Measurements from ENCODE around the gene OR2S2. TPM values are rescaled to one million over a fixed set of nuclear protein-coding genes. Genes with fewer than 3 reads are reported as not detected.
"Not testable (repeated sequence)": the region's sequence is repeated elsewhere in the genome, so short reads cannot be mapped to it uniquely, and the experiment has no call there.

Gene OR2S2, protein sequence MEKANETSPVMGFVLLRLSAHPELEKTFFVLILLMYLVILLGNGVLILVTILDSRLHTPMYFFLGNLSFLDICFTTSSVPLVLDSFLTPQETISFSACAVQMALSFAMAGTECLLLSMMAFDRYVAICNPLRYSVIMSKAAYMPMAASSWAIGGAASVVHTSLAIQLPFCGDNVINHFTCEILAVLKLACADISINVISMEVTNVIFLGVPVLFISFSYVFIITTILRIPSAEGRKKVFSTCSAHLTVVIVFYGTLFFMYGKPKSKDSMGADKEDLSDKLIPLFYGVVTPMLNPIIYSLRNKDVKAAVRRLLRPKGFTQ
- not detected for total RNA-seq
- long read RNA-seq = 0 reads

DNA sequence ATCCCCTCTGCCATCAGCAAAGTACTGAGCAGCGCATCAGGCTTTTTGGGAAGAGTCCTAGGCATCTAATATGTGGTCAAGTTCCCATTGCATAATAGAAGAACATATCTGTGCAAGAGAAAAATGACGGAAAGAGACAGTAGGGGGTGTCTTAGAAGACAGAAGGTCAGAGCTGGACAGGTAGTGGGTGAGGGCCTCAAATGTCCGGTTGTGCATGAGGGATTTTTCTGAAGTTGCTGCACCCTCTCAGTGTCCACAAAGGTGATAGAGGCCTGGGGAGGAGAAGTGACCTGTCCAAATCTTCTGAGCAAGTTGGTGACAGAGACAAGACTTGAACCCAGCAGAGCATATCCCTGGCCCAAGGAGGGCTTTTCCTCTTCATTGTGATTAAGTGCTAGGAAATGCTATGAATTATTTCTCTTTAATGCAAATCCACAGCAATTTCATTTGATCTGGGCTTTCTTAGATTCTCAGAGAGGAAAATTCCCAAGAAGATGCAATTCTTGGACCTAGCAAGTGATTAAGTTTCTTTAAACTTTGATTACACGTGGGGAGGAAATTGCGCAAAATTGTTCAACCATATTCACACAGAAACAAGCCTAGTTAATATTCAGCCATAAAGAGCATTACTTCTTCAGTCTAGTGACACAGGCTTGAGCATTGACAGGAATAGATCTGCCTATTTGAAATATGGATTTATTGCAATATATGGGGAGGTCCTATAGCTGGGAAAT, at the start of gene OR2S2:
Gene OR2S2 (minus strand): TSS at position 51 of the 734 bp plus-strand sequence. CDS start 56 bp downstream, outside the sequence.
- no peak for DNase-seq (ENCODE audit: low spot score)

DNA sequence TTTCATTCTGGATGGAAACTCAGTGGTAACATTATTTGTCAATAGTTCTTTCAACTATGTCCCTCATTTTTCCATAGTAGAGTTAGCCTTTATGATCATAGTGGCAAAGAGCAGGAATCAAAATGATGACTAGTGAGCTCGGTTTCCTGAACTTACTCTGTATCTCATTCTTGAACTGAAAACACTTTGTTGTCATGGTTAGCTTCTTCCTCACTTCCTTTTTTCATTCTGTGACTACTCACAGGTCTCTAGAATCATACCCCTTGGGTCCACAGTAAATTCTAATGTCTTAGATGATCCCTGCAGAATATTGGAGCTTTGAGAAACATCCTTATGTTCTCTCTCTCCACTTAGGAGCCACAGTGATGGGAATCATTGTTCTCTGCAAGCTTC, 49.4 kb upstream of the OR2S2 start:
- no peak for DNase-seq (ENCODE audit: low spot score)

DNA sequence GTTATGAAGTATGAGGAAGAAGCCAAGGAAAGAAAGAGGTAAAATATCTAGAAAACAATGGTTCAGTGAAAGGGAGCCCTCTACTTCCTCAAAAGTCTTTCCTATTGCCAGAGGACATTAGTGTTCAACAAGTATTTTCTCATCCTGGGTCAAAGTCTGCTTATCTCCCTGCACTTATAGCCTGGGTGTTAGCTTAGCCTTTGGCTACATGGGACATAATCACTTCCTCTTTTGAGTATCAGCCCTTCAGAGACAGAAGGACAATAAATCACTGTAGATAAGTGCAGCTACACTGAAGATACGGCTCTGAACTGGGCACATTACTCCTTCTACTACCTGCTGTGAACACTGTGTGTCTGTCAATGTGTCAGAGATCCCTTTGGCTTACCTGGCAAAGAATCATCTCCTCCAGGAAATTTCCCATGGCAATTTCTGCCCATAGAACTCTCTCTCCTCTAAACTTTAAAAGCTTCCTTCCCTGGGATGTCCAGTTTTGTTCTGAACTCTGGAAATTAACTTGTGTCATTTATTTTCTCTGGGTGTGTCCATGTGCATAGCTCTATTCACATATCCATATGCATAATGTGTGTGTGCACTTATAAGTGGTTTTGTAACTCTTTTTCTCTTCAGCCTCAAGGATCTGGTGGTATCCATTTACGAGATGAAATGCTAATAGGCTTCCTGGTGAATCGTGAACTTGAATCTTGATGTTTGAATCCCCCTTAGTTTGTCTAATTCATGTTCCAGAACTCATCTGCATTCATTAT, 48.8 kb upstream of the OR2S2 start:
- no peak for DNase-seq (ENCODE audit: low spot score)

DNA sequence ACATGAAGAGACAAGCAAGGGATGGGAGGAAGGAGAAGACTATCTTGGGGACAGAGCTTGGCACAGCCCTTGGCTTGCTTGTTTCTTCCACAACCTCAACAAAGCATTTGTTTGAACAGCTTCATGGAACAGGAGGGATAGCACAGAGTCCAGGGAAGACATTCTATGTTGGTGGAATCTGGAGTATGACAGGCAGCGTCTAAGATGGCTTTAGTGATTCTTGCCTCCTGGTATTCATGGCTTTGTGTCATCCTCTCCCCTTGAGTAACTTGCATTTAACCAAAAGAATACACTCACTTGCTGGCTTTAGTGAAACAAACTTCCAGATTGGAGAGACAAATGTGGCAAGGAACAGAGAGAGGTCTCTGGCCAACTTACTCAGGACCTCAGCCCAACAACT, 47.9 kb upstream of the OR2S2 start:
- no peak for DNase-seq (ENCODE audit: low spot score)

DNA sequence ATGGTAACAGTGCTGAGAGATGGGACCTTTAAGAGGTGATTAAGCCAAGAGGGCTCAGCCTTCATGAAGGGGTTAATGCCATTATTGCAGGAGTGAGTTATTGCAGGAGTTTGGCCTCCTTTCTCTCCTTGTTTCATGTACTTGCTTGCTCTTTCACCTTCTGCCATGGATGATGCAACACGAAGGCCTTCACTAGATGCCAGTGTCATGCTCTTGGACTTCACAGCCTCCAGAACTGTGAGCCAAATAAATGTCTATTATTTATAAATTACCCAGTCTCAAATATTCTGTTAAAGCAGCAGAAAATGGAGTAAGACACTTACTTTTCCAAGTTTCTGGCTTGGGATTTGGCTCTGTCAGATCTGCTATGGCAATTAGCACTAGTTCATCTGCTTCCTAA, 40.4 kb upstream of the OR2S2 start:
- no peak for DNase-seq (ENCODE audit: low spot score)

DNA sequence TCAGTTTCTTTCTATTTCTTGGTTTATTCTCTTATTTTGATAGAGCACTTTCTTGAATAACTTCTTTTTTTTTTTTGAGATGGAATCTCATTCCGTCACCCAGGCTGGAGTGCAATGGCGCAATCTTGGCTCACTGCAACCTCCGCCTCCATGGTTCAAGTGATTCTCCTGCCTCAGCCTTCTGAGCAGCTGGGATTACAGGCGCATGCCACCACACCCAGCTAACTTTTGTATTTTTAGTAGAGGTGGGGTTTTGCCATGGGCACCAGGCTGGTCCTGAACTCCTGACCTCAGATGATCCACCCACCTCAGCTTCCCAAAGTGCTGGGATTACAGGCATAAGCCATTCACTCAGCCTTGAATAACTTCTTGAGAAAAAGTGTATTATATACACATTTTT, 39.1 kb upstream of the OR2S2 start:
- DNase-seq (ENCODE audit: low spot score) = not testable (repeated sequence)

DNA sequence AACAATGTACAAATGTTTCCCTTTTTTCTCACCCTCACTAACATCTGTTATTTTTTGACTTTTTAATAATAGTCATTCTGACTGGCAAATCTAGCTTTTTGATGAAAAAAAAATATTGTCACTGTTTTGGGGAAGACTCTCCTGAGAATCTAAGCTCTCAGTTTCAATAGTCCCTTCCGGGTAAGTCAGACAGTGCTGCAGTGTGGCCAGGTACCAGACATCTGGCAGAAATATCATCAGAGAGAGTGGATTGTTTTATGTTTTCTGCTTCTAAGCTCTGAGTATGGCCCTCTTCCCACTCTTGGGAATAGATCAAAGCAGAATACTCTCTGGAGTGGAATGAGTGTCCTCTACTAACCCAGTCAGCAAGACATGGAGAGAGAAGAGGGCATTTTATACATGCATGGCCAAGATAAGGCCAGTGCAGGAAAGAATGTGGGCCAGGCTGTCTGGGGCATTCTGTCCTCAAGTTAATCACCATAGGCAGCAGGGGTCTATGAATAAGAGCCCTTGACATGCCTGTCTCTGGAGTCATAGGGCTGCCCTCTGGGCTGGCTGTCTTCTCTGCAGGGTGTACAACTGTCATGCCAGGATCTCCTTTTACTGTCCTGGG, 38.5 kb upstream of the OR2S2 start:
- DNase-seq (ENCODE audit: low spot score) = no peak

DNA sequence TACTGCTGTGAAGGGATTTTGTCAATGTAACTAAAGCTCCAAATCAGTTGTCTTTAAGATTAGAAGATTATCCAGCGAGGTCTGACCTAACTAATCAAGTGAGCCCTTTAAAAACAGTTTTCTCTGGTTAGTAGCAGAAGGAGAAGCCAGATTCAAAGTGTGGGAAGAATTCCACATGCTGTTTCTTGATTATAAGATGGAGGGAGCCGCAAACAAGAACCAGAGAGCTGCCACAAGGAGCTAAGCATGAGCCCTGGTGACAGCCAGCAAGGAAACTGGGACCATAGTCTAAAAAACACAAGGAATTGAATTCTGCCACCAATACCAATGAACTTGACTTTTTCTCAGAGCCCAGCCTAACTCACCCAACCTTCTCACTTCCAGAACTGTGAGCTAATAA, 37.0 kb upstream of the OR2S2 start:
- no peak for DNase-seq (ENCODE audit: low spot score)

DNA sequence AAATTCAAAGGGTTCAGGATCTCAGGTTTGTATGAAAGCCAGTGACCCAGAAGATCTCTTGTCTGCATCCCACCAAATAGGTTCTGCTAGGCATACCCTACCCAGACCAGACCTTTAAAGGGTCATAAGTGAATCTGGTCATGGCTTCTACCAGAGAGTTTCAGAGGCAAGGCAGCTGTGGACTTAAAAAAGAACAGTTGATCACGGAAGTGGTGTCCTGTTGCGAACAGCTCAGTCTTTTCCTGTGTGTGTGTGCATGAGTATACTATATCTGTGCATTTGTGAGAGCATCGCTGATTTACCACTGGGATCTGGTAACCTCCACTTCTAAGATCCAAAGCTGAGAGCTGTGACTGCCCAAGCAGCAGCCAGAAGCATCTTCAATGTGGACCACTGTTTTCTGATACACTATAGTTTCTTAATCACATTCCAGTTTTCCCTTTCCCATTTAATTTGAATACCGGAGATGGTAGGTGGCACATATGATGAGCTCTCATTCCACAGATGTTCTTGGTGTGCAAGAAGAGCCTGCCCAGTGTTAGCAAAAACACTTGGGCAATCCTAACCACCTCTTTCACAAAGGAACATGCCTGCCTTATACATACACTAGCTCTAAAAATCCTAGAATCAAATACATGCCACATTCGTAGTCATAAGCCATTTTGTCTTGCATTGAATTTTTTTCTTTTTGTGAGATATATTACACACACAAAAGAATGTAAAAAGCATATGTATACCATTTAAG, 36.2 kb upstream of the OR2S2 start:
- DNase-seq (ENCODE audit: low spot score) = no peak

DNA sequence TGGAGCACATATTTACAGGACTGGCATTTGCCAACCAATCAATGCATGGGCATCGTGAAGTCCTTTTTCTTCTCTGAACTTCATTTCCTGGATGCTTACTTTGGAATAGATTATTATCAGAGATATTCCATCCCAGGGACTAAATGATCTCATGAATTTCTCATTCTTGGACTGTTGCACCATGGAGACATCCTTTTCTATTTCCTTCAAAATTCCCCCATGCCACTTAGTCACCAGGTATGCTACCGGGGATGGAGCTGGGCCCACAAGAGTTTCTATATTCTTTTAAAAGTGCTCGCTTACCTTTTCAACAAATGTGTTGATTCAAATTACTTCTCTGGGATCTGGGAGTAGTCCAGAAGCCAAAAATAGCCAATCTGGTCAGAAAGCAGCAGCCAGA, 35.2 kb upstream of the OR2S2 start:
- DNase-seq (ENCODE audit: low spot score) = not testable (repeated sequence)

DNA sequence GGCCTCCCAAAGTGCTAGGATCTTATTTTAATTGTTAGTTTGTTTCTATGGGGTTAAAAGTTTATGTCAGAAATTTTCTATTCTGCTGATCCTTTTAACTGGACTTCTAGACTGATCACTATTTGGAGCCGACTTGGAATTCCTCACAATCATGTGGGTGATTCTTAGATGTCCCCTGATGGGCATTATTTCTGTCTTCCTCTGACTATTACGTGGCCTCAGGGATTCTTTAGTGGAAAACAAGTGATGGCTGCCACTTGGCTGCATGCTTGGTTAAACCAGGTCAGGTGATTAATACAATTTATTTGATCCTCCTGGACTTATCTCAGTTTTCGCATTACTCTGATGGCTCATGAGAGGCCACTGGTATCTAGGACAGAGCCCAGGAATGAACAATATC, 32.2 kb upstream of the OR2S2 start:
- no peak for DNase-seq (ENCODE audit: low spot score)

DNA sequence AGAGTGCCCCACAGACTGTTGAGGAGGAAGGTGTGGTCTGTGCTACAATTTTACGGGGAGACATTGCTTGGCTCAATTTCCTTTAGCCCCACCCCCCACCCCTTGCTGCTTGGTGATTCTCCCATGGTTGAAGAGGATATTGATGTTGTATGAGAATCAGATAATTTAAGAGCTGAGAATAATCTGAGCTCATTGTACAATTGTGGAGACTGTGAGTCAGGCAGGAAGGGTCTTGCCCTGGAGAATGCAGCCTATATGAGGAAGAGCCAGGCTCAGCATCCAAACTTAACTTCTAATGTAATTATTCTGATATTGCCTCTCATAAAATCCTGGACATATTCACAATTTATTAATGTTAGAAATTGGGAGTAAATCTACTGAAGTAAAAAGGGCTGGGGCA, 26.1 kb upstream of the OR2S2 start:
- no peak for DNase-seq (ENCODE audit: low spot score)

DNA sequence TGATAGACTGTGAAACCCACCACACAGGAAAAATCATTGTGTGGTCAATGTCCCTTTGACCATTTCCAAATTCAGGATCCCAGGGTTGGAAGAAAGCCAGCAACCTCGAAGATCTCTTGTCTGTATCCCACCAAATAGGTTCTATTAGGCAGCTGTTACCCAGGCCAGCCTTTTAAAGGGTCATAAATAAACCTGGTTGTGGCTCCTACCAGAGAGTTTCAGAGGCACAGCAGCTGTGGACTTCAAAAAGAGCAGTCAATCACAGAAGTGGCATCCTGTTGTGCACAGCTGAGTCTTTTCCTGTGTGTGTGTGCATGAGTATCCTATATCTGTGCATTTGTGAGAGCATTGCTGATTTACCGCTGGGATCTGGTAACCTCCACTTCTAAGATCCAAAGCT, 23.7 kb upstream of the OR2S2 start:
- DNase-seq (ENCODE audit: low spot score) = no peak

DNA sequence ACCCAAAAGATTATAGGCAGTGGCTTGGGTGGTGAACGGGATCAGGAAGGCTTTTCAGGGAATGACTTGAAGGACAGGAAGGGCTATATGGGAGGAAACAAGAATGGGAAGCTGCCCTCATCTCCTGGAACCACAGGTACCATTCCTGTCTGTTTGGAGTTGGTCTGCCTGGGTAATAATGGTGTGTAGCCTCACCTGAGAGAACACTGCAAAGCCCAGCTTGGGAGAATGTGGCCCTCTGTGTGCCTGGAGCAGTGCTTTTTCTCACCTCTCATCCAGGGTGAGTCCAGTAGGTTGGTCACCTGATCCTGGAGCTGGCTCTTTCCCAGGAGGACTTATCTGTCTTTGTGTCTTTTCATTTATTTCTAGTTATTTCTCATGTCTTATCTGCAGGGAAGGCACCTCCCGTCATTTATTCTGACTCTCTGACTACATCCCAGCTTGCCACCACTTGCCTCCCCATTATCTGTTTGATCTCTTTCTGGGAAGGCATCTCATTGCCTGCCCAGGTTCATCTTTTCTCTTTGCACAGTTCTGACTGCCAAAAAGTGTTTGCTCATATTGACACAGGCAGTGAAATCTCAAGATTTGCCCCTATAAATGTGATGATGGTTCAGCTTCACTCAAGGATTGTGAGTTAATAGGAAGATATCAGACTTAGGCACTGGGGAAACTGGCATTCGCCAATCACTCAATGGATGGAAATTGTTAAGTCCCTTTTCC, 22.5 kb upstream of the OR2S2 start:
- no peak for DNase-seq (ENCODE audit: low spot score)

DNA sequence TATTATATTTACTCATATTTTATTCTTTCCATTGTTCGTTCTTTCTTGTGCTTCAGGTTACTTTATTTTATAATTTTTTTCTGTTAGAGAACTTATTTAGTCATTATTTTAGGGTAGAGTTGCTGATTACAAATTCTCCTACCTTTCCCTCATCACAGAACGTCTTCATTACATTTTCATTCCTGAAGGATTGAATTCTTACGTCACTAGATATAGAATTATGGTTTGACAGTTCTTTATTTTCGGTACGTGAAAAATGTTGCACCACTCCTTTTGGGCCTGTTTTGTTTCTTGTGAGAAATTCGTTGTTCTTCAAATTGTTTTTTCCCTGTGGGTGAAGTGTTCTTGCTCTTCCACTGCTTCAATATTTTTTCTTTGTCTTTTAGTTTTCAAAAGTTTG, 20.8 kb upstream of the OR2S2 start:
- DNase-seq (ENCODE audit: low spot score) = no peak

DNA sequence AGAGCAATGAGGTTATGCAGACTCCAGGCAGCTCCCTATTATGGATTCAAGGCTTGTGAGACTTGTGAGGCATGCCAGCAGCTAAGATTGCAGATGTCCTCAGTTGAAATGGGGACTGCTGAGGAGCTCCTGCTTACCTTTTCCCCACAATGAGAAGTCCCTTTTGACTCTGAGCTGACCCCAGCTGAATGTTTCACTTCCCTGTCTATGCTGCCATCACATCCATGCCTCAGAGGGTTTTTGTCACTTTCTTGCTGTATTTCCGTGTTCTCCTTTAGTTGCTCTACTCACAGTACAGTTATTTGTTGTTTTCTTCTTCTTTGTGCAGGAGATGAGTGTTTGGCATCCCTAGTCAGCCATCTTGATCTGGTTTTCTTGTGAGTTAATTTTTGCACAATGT, 18.8 kb upstream of the OR2S2 start:
- DNase-seq (ENCODE audit: low spot score) = no peak

DNA sequence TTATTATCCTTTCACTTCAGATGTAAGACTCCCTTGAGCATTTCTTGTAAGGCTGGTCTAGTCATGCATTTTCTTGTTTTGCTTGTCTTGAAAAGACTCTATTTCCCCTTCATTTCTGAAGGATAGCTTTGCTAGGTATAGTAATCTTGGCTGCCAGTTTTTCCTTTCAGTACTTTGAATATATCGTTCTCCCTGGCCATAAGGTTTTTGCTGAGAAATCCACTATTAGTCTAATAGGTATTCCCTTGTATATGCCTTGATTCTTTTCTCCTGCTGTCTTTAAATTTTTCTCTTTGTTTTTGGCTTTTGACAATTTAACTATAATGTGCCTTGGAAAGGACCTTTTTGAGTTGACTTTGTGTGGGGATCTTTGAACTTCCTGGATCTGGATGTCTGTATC, 16.8 kb upstream of the OR2S2 start:
- DNase-seq (ENCODE audit: low spot score) = no peak

DNA sequence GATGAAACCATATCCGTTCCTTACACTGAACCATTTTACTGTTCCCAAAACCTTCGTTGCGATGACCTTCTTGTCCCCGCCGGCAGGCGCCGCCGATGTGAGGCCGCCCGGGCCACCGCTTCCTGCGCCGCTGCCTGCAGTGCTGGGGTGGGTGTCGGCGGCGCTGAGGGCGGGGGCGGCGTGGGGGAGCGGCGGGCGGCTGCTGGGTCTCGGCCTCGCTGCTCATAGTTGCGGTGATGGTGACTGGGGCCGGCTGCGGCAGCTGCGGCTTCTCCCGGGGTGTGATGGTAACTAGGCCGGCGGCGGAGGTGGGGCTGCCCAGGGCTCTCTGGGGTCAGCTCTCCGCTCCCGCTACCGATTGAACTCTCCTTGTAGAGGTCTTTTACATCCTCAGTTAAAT, 14.1 kb upstream of the OR2S2 start:
- no peak for DNase-seq (ENCODE audit: low spot score)

DNA sequence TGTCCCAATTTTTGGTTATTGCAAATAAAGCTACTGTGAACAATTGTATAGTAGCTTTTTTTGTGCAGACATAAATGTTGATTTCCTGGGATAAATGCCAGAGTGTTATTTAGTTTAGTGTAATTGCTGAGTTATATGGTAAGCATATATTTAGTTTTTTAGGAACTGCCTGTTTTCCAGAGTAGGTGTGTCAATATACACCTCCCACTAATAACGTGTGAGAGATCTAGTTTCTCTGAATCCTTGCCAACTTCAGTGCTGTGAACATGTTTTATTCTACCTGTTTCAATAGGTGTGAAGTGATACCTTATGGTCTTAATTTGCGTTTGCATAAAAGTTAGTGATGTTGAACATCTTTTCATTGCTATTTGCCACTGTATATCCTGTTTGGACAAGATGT, 9.1 kb upstream of the OR2S2 start:
- DNase-seq (ENCODE audit: low spot score) = no peak

DNA sequence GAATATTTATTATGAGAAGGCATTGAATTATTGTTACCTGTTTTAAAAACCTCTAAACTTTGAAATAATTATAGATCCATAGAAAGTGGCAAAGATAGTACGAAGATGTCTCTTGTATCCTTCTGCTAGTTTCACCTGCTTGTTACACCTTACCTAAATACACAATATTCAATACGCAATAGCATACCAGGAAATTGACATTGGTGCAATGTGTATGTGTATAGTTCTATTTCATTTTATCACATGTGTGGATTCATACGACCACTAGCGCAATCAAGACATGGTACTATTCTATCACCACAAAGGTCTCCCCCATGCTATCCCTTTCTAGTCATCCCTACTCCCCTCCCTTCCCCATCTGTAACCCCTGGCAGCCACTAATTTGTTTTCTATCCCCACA, 8.5 kb upstream of the OR2S2 start:
- no peak for DNase-seq (ENCODE audit: low spot score)

Measured in mesenteric fat pad (tissue), 1 donor.